ENCODE measurements around the gene C1QTNF9.

Gene C1QTNF9

GRCh38 chr13:24338721-24339120 lies 29.3 kb downstream of the C1QTNF9 start:
- Histone ChIP-seq H3K4me2 (ENCODE audit: low read length) (no peak overlapping the region), H3K9me3 (ENCODE audit: control insufficient read depth, low read length) (no peaks in the 10 kb centered on the region), H3K36me3 (ENCODE audit: control insufficient read depth, insufficient read depth, low read length) (no peaks in the 10 kb centered on the region), H3K4me1 (no peaks in the 10 kb centered on the region), H2AFZ (no peak overlapping the region), H3K79me2 (no peaks in the 10 kb centered on the region), H3K27me3 (ENCODE audit: control insufficient read depth, insufficient read depth, low read length) (no peaks in the 10 kb centered on the region), H3K4me3 (ENCODE audit: low read depth, low read length) (no peak overlapping the region), H3K9ac (no peak overlapping the region), H3K27ac (no peak overlapping the region)
- no peak for TF ChIP-seq CTCF (IDR thresholded peaks at IDR 0.05)

DNA sequence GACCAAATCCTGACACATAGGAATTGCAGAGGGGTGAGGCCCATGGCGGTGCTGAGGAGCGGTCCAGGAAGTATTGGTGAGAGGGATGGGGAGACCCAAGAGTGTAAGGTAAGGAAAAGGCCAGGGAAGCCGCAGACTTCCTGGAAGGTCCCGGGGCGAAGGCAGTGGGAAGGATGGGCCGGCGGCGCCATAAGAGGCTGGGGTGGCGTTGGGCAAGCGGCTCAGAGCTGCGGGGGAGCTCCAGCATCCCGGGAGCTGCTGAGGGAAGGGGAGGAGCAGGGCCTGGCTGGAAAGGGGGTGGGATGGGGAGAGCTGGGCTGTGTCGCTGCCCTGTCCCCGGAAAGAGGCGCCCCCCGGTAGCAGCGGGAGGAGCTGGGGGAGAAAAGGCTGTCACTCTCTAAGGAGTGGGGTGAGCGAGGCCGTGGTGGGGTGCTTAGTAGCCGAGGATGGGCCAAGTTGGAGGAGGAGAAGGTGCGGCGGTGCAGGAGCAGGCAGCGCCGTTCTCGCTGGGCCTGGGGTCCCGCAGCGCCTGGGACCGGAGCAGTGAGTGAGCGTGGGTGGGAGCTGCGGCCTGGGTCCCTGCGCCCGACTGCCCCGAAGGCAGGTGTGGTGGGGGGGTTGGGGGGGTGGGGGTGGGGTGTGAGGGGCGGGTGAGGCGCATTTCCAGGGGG lies 30.7 kb downstream of the C1QTNF9 start:
- H3K4me1 ChIP-seq: no peaks in the 10 kb centered on the region
- no peaks in the 10 kb centered on the region for H3K27me3 ChIP-seq (ENCODE audit: control insufficient read depth, insufficient read depth, low read length)
- no peaks in the 10 kb centered on the region for H3K9me3 ChIP-seq (ENCODE audit: control insufficient read depth, low read length)
- no peaks in the 10 kb centered on the region for H3K36me3 ChIP-seq (ENCODE audit: control insufficient read depth, insufficient read depth, low read length)
- H2AFZ ChIP-seq: no peak overlapping the region
- no peak overlapping the region for H3K27ac ChIP-seq
- no peaks in the 10 kb centered on the region for H3K79me2 ChIP-seq
- no peak overlapping the region for H3K4me2 ChIP-seq (ENCODE audit: low read length)
- H3K4me3 ChIP-seq (ENCODE audit: low read depth, low read length): no peak overlapping the region
- no peak for TF ChIP-seq CTCF (IDR thresholded peaks at IDR 0.05)
- H3K9ac ChIP-seq: no peak overlapping the region

- Histone ChIP-seq H3K36me3 (ENCODE audit: control insufficient read depth, insufficient read depth, low read length) (no peaks in the 10 kb centered on the region), H3K27me3 (ENCODE audit: control insufficient read depth, insufficient read depth, low read length) (no peaks in the 10 kb centered on the region), H3K9me3 (ENCODE audit: control insufficient read depth, low read length) (no peaks in the 10 kb centered on the region), H3K79me2 (no peaks in the 10 kb centered on the region), H3K4me1 (no peaks in the 10 kb centered on the region), H2AFZ (no peak overlapping the region), H3K4me3 (ENCODE audit: low read depth, low read length) (no peak overlapping the region), H3K4me2 (ENCODE audit: low read length) (no peak overlapping the region), H3K9ac (no peak overlapping the region), H3K27ac (no peak overlapping the region)
- TF ChIP-seq CTCF (IDR thresholded peaks at IDR 0.05): no peak
Measured at GRCh38 chr13:24340608-24340955, 31.2 kb downstream of the C1QTNF9 start.

DNA sequence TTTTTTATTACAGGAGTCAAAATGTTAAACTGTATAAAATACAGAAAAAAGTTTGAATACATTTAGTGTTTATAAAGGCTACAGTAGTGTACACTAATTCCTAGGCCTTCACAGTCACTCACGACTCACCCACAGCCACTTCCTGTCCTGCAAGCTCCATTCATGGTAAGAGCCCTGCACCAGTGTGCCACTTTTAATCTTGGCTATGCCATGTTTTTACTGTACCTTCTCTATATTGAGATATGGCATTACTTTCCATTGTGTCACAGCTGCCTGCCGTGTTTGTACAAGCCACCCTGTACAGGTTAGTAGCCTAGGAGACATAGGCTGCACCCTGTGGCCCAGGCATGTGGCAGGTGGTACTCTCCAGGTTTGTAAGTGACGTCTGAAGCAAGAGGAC lies 32.1 kb downstream of the C1QTNF9 start:
- H3K36me3 ChIP-seq (ENCODE audit: control insufficient read depth, insufficient read depth, low read length): no peaks in the 10 kb centered on the region
- no peak overlapping the region for H3K4me3 ChIP-seq (ENCODE audit: low read depth, low read length)
- H3K9me3 ChIP-seq (ENCODE audit: control insufficient read depth, low read length): no peaks in the 10 kb centered on the region
- H3K4me1 ChIP-seq: no peaks in the 10 kb centered on the region
- H3K27me3 ChIP-seq (ENCODE audit: control insufficient read depth, insufficient read depth, low read length): no peaks in the 10 kb centered on the region
- H3K79me2 ChIP-seq: no peaks in the 10 kb centered on the region
- no peak overlapping the region for H3K4me2 ChIP-seq (ENCODE audit: low read length)
- H3K27ac ChIP-seq: no peak overlapping the region
- no peak for TF ChIP-seq CTCF (IDR thresholded peaks at IDR 0.05)
- no peak overlapping the region for H3K9ac ChIP-seq
- no peak overlapping the region for H2AFZ ChIP-seq

DNA sequence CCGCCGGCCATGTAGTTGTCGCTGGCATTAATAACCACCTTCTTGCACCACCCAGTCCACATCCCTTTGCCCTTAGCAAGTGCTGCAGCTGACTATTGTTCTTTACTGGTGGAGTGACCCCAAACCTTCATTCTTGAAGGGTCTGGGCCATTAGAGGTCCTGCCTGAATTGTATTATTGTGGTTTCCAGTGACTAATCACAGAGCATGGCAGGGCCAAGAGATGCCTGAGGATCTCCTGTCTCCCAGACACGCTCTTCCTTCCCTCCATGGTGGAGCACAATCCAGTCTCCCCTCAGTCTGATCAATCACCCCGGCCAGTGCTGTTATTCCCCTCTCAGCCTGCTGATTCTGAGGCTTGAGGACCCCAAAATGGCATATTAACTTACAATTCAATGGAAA lies 39.0 kb downstream of the C1QTNF9 start:
- Histone ChIP-seq H3K27me3 (ENCODE audit: control insufficient read depth, insufficient read depth, low read length) (no peaks in the 10 kb centered on the region), H3K4me3 (ENCODE audit: low read depth, low read length) (no peak overlapping the region), H3K27ac (no peak overlapping the region), H2AFZ (no peak overlapping the region), H3K9me3 (ENCODE audit: control insufficient read depth, low read length) (no peaks in the 10 kb centered on the region), H3K79me2 (no peaks in the 10 kb centered on the region), H3K4me2 (ENCODE audit: low read length) (no peak overlapping the region), H3K4me1 (no peaks in the 10 kb centered on the region), H3K36me3 (ENCODE audit: control insufficient read depth, insufficient read depth, low read length) (no peaks in the 10 kb centered on the region), H3K9ac (no peak overlapping the region)
- no peak for TF ChIP-seq CTCF (IDR thresholded peaks at IDR 0.05)

Data from parathyroid adenoma (tissue), 2 donors.